ENCODE measurements around the gene CMTM8.

The CMTM8 gene

GRCh38 chr3:32340039-32340438, 101.6 kb downstream of the CMTM8 start:
- no peak overlapping the region for H3K4me3 ChIP-seq (ENCODE audit: insufficient read length, low read depth)

GRCh38 chr3:32340611-32341365, 102.3 kb downstream of the CMTM8 start:
- Histone ChIP-seq H3K36me3 (ENCODE audit: insufficient read depth, insufficient read length, low read length) (no peaks in the 10 kb centered on the region), H3K9ac (ENCODE audit: insufficient read length, low read depth) (no peak overlapping the region), H3K9me3 (ENCODE audit: insufficient read depth, low read length) (no peaks in the 10 kb centered on the region), H3K4me1 (ENCODE audit: insufficient read depth, insufficient read length) (no peaks in the 10 kb centered on the region), H3K4me3 (ENCODE audit: insufficient read length, low read depth) (no peak overlapping the region), H3K27me3 (ENCODE audit: insufficient read depth, insufficient read length) (no peaks in the 10 kb centered on the region)
- DNase-seq (ENCODE audit: low read depth, low spot score), result no peak
- no peak for TF ChIP-seq ZNF274 (IDR thresholded peaks at IDR 0.05; ENCODE audit: low read depth, low read length)
- TF ChIP-seq YY1 (IDR thresholded peaks at IDR 0.05; ENCODE audit: insufficient read depth, insufficient read length), result no peak
- TF ChIP-seq SUZ12 (IDR thresholded peaks at IDR 0.05; ENCODE audit: extremely low read depth, insufficient read depth, insufficient read length), result no peak

More at GRCh38 chr3:32340039-32340438, 101.6 kb downstream of the CMTM8 start:
- Histone ChIP-seq H3K4me1 (ENCODE audit: insufficient read depth, insufficient read length) (no peaks in the 10 kb centered on the region), H3K9me3 (ENCODE audit: insufficient read depth, low read length) (no peaks in the 10 kb centered on the region), H3K9ac (ENCODE audit: insufficient read length, low read depth) (no peak overlapping the region), H3K27me3 (ENCODE audit: insufficient read depth, insufficient read length) (no peaks in the 10 kb centered on the region), H3K36me3 (ENCODE audit: insufficient read depth, insufficient read length, low read length) (no peaks in the 10 kb centered on the region)
- TF ChIP-seq ZNF274 (IDR thresholded peaks at IDR 0.05; ENCODE audit: low read depth, low read length) (no peak), YY1 (IDR thresholded peaks at IDR 0.05; ENCODE audit: insufficient read depth, insufficient read length) (peak; percentile 10), SUZ12 (IDR thresholded peaks at IDR 0.05; ENCODE audit: extremely low read depth, insufficient read depth, insufficient read length) (no peak)
- peak; percentile 43 for DNase-seq (ENCODE audit: low read depth, low spot score)

DNA sequence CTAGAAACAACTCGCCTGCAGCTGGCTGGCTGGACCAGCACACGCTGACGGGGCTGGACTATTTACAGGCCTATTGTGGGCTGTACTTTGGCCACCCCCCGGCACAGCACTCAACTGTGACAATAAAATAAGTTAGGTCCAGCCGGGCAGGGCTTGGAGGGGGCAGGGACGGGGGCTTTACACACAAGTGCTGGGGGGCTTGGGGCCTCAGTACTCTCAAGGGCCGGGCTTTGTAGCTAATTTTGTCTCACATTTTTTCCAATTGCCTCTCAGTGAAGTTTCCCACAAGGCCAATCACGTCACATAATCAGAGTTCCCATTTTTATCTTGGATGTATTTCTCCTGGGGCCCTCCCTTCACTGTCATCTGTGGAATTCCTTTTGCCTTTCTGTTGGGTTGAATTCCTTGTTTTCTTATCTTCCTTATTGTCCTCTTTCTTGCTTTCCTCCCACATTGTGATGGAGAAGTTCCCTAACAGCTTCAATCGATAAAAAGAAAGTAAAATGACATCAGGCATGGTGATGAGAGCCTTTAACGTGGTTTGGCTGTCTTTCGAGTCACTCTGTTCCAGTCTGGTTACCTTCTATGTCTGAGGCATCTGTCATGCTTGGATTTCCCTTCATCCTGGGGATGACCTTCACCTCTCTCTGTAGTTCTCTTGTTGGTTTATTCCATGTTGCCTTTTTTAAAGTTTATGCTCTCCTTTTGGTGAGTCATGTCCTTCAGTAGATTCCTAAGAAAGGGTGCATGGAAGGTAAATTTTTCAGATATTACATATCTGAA, 109.1 kb downstream of the CMTM8 start:
- Histone ChIP-seq H3K4me1 (ENCODE audit: insufficient read depth, insufficient read length) (no peaks in the 10 kb centered on the region), H3K27me3 (ENCODE audit: insufficient read depth, insufficient read length) (no peaks in the 10 kb centered on the region), H3K9ac (ENCODE audit: insufficient read length, low read depth) (no peak overlapping the region), H3K4me3 (ENCODE audit: insufficient read length, low read depth) (no peak overlapping the region), H3K9me3 (ENCODE audit: insufficient read depth, low read length) (no peaks in the 10 kb centered on the region), H3K36me3 (ENCODE audit: insufficient read depth, insufficient read length, low read length) (no peaks in the 10 kb centered on the region)
- TF ChIP-seq SUZ12 (IDR thresholded peaks at IDR 0.05; ENCODE audit: extremely low read depth, insufficient read depth, insufficient read length) (no peak), YY1 (IDR thresholded peaks at IDR 0.05; ENCODE audit: insufficient read depth, insufficient read length) (no peak), ZNF274 (IDR thresholded peaks at IDR 0.05; ENCODE audit: low read depth, low read length) (no peak)
- DNase-seq (ENCODE audit: low read depth, low spot score), result no peak

GRCh38 chr3:32349184-32349583, 110.7 kb downstream of the CMTM8 start:
- Histone ChIP-seq H3K4me1 (ENCODE audit: insufficient read depth, insufficient read length) (no peaks in the 10 kb centered on the region), H3K9me3 (ENCODE audit: insufficient read depth, low read length) (no peaks in the 10 kb centered on the region), H3K36me3 (ENCODE audit: insufficient read depth, insufficient read length, low read length) (no peaks in the 10 kb centered on the region), H3K4me3 (ENCODE audit: insufficient read length, low read depth) (no peak overlapping the region), H3K27me3 (ENCODE audit: insufficient read depth, insufficient read length) (no peaks in the 10 kb centered on the region), H3K9ac (ENCODE audit: insufficient read length, low read depth) (no peak overlapping the region)
- no peak for TF ChIP-seq ZNF274 (IDR thresholded peaks at IDR 0.05; ENCODE audit: low read depth, low read length)
- TF ChIP-seq YY1 (IDR thresholded peaks at IDR 0.05; ENCODE audit: insufficient read depth, insufficient read length), result no peak
- no peak for TF ChIP-seq SUZ12 (IDR thresholded peaks at IDR 0.05; ENCODE audit: extremely low read depth, insufficient read depth, insufficient read length)
- DNase-seq (ENCODE audit: low read depth, low spot score), result peak; percentile 48

DNA sequence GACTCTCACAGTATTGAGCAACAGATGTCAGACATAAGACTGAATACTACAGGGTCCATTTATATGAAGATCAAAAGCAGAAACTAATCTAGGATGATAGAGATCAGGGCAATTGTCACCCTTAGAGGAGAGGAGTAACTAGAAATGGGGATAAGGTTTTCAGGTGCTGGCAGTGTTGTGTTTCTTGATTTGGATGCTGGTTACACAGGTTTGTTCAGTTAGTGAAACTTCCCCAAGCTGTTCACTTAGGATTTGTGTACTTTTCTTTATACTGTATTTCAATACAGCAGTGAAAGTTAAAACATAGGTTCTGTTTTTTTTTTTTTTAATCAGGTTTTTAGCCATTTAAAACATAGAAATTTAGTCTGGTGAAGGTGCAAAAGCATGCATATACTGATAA, 114.1 kb downstream of the CMTM8 start:
- TF ChIP-seq SUZ12 (IDR thresholded peaks at IDR 0.05; ENCODE audit: extremely low read depth, insufficient read depth, insufficient read length) (no peak), YY1 (IDR thresholded peaks at IDR 0.05; ENCODE audit: insufficient read depth, insufficient read length) (no peak), ZNF274 (IDR thresholded peaks at IDR 0.05; ENCODE audit: low read depth, low read length) (no peak)
- H3K9ac ChIP-seq (ENCODE audit: insufficient read length, low read depth), result no peak overlapping the region
- H3K27me3 ChIP-seq (ENCODE audit: insufficient read depth, insufficient read length), result no peaks in the 10 kb centered on the region
- no peaks in the 10 kb centered on the region for H3K9me3 ChIP-seq (ENCODE audit: insufficient read depth, low read length)
- no peaks in the 10 kb centered on the region for H3K4me1 ChIP-seq (ENCODE audit: insufficient read depth, insufficient read length)
- DNase-seq (ENCODE audit: low read depth, low spot score), result no peak
- H3K4me3 ChIP-seq (ENCODE audit: insufficient read length, low read depth), result no peak overlapping the region
- H3K36me3 ChIP-seq (ENCODE audit: insufficient read depth, insufficient read length, low read length), result no peaks in the 10 kb centered on the region

GRCh38 chr3:32353351-32353750, 114.9 kb downstream of the CMTM8 start:
- no peaks in the 10 kb centered on the region for H3K36me3 ChIP-seq (ENCODE audit: insufficient read depth, insufficient read length, low read length)
- TF ChIP-seq SUZ12 (IDR thresholded peaks at IDR 0.05; ENCODE audit: extremely low read depth, insufficient read depth, insufficient read length) (no peak), YY1 (IDR thresholded peaks at IDR 0.05; ENCODE audit: insufficient read depth, insufficient read length) (no peak), ZNF274 (IDR thresholded peaks at IDR 0.05; ENCODE audit: low read depth, low read length) (no peak)
- no peaks in the 10 kb centered on the region for H3K27me3 ChIP-seq (ENCODE audit: insufficient read depth, insufficient read length)
- no peaks in the 10 kb centered on the region for H3K4me1 ChIP-seq (ENCODE audit: insufficient read depth, insufficient read length)
- H3K9me3 ChIP-seq (ENCODE audit: insufficient read depth, low read length), result no peaks in the 10 kb centered on the region
- no peak overlapping the region for H3K4me3 ChIP-seq (ENCODE audit: insufficient read length, low read depth)
- no peak overlapping the region for H3K9ac ChIP-seq (ENCODE audit: insufficient read length, low read depth)
- DNase-seq (ENCODE audit: low read depth, low spot score), result no peak

- no peaks in the 10 kb centered on the region for H3K9me3 ChIP-seq (ENCODE audit: insufficient read depth, low read length)
- TF ChIP-seq SUZ12 (IDR thresholded peaks at IDR 0.05; ENCODE audit: extremely low read depth, insufficient read depth, insufficient read length) (no peak), YY1 (IDR thresholded peaks at IDR 0.05; ENCODE audit: insufficient read depth, insufficient read length) (no peak), ZNF274 (IDR thresholded peaks at IDR 0.05; ENCODE audit: low read depth, low read length) (no peak)
- no peak overlapping the region for H3K4me3 ChIP-seq (ENCODE audit: insufficient read length, low read depth)
- H3K4me1 ChIP-seq (ENCODE audit: insufficient read depth, insufficient read length), result peaks cover 2% of the 10 kb centered on the region
- DNase-seq (ENCODE audit: low read depth, low spot score), result no peak
- no peaks in the 10 kb centered on the region for H3K27me3 ChIP-seq (ENCODE audit: insufficient read depth, insufficient read length)
- no peak overlapping the region for H3K9ac ChIP-seq (ENCODE audit: insufficient read length, low read depth)
- no peaks in the 10 kb centered on the region for H3K36me3 ChIP-seq (ENCODE audit: insufficient read depth, insufficient read length, low read length)
Observed at GRCh38 chr3:32354362-32354778, 115.9 kb downstream of the CMTM8 start.
